Skeletal muscle satellite cell (primary cell): ENCODE data around the gene DIPK1C.
A peak's percentile ranks its signal among the peaks of the same experiment; 100 is the strongest.

Source experiments
- H3K27me3 ChIP-seq: 2 replicates; pipeline ENCODE4 v1.7.0; 2013; ENCODE audit warnings: low read length; ENCODE audit not compliant: control insufficient read depth, insufficient read depth
- H3K36me3 ChIP-seq: 2 replicates; pipeline ENCODE4 v1.7.0; 2013; ENCODE audit warnings: mild to moderate bottlenecking, control low read depth, low read length; ENCODE audit not compliant: insufficient read depth
- H3K4me1 ChIP-seq: 2 replicates; pipeline ENCODE4 v1.7.0; 2013; ENCODE audit warnings: low read length; ENCODE audit not compliant: control insufficient read depth, insufficient read depth
- H3K4me2 ChIP-seq: 2 replicates; pipeline ENCODE4 v1.7.0; 2013; ENCODE audit warnings: mild to moderate bottlenecking, low read length
- H3K4me3 ChIP-seq: 2 replicates; pipeline ENCODE4 v1.7.0; 2013; ENCODE audit warnings: low read length
- H3K9ac ChIP-seq: 2 replicates; pipeline ENCODE4 v1.7.0; 2013; ENCODE audit warnings: mild to moderate bottlenecking, low read depth, low read length, moderate library complexity
- H3K9me3 ChIP-seq: replicated peaks from 2 replicates; pipeline ENCODE4 v1.7.0; 2013; ENCODE audit warnings: mild to moderate bottlenecking, control low read depth, low read length

Gene DIPK1C

DNA sequence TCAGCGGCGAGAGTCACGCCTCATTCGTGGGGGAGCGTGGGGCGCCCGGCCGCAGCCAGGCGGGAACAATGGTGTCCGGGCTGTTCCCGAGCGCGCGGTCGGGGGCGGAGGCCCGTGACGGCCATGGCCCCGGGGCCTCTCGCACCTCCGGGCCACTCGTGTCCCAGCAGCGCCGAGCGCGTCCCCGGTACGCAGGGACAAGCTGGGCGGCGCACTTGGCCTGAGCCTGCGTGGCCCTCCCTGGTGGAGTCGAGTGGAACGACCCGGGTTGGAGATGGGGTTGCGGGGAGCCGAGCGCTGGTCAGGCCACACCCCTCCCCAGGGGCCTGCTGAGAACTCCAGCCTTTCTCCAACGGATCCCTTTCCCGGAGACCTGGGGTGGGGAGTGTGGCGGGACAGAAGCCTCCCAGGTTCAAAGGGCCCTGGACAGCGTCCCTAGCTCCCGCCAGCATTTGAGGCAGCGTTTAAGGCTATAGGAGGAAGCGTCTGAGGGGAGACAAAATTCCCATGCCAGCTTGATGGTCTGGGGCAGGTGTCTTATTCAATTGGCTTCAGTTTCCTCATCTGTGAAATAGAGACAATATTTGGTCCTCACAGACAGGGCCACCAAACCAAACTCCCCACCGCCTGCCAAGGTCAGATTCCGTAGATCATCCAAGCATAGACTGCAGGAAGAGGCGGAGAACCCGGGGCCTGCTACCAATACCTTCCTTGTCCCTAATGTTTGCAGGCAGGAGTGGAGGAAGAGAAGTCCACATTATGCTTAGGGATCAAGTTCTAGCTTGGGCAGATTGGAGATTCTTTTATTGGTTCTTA is 39.6 kb upstream of the DIPK1C start:
- H3K9ac ChIP-seq: peak overlapping the region; percentile 94
- H3K4me1 ChIP-seq: peaks cover 26% of the 10 kb centered on the region
- H3K9me3 ChIP-seq: no peaks in the 10 kb centered on the region
- peak overlapping the region; percentile 96 for H3K4me2 ChIP-seq
- peaks cover 7% of the 10 kb centered on the region for H3K36me3 ChIP-seq
- H3K4me3 ChIP-seq: peak overlapping the region; percentile 99
- H3K27me3 ChIP-seq: peaks cover 14% of the 10 kb centered on the region

DNA sequence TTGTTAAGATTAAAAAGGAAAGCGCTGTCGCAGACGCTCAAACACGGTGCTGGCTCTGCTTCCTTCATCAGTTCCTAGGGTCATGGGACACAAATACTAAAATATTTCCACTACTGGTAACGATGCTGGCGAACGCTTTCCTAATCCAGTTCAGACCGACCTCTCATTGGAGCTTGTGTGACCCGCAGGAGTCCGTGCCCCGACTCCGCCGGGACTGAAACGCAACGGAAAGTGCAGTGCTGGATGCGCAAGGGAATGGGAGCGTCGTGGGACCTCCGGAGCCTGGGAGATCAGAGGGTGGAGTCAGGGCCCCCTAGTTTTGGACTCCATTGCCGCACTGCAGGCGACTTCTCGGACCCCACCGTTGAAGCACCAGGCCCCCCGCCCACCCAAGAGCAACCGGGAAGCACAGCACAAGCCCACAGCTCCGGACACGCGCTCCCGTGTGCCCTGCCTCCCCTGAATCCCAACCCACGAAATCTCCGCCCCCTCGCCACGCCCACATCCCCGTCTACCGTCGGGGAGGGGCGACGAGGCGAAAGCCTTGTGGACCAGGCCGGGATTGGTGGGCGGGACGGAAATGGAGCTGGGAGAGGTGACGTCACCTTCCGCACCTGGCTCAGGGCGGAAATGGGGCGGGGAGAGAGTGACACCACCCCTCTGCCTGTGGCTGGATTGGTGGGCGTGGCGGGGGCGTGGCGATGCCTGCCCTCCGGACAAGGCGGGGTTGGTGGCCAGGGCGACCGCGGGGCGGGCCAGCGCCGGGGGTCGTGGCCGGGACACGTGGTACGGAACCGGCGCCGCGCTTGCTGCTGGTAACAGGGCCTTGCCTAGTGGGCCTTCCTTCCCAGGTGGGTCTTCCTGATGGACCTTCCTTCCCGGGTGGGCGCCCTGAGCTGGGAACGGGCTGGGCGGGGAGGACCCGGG is 38.7 kb upstream of the DIPK1C start, which contains the start of gene CNDP2:
CNDP2 (plus strand) TSS at position 783 of the 927 bp plus-strand sequence. CDS start 3,611 bp downstream, outside the sequence.
- Histone ChIP-seq H3K9me3 (no peaks in the 10 kb centered on the region), H3K4me2 (peak within 1 kb of the TSS; percentile 96)

DNA sequence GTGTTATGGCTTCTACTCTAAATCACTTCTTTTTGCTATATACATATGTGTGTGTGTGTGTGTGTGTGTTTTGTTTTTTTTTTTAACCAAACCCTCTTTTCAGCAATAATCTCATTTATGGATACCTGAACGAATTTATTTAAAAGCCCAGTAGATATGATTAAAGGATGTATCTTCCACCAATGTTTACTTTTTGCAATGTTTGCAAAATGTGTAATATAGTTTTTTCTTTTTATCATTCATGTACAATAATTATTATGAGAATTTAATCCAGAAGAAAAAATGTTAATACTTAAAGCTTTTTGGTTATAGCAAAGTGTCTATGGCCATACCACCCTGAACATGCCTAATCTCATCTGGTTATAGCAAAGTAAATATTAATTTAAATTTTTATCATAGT is 37.4 kb upstream of the DIPK1C start:
- Histone ChIP-seq H3K27me3 (peaks cover 14% of the 10 kb centered on the region), H3K36me3 (no peaks in the 10 kb centered on the region), H3K4me3 (no peak overlapping the region), H3K9me3 (no peaks in the 10 kb centered on the region), H3K9ac (no peak overlapping the region), H3K4me2 (no peak overlapping the region), H3K4me1 (peaks cover 22% of the 10 kb centered on the region)

More for the DNA sequence above, 38.7 kb upstream of the DIPK1C start, which contains the start of gene CNDP2:
- Histone ChIP-seq H3K4me3 (peak within 1 kb of the TSS; percentile 99), H3K27me3 (peaks cover 14% of the 10 kb centered on the region), H3K36me3 (no peaks in the 10 kb centered on the region), H3K9ac (peak within 1 kb of the TSS; percentile 94), H3K4me1 (peaks cover 26% of the 10 kb centered on the region)

DNA sequence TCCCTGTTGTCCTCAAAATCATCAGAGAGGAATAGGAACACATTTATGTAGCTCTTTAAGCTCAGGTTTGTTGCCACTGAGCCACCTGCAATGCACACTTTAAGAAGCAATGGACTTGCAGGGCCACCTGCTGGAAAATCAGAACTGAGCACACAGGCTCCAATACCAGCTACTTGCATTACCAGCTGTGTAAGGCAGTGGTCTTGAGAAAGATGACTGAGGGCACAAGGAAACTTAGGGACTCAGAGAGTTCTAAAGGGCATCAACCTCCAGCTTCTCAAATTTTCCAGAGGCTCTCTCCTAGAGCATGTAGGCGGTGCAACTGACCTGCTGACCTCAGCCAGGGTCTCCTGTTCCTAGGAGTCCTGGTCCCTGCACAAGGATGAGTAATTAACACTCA is 36.6 kb upstream of the DIPK1C start:
- no peaks in the 10 kb centered on the region for H3K9me3 ChIP-seq
- H3K36me3 ChIP-seq: no peaks in the 10 kb centered on the region
- no peak overlapping the region for H3K9ac ChIP-seq
- H3K27me3 ChIP-seq: peaks cover 22% of the 10 kb centered on the region
- H3K4me1 ChIP-seq: peaks cover 14% of the 10 kb centered on the region
- no peak overlapping the region for H3K4me2 ChIP-seq
- no peak overlapping the region for H3K4me3 ChIP-seq

DNA sequence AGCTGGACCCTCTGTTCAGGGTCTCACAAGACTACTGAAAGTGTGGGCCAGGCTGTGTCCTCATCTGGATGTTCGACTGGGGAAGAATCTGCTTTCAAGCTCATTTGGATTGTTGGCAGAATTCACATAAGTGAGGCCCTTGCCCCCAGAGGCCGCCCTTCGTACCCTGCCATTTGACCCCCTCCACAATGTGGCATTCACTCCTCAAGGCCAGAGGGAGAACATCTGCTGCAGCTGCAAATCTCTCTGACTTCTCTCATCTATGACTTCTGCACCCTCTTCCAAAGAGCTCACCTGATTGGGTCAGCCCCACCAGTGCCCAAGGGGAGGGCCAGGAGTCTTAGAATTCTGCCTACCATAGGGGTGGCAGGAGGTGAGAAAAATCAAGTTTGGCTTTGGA is 35.2 kb upstream of the DIPK1C start:
- Histone ChIP-seq H3K4me3 (no peak overlapping the region), H3K36me3 (no peaks in the 10 kb centered on the region), H3K4me1 (peaks cover 5% of the 10 kb centered on the region), H3K9me3 (no peaks in the 10 kb centered on the region), H3K9ac (no peak overlapping the region), H3K4me2 (no peak overlapping the region), H3K27me3 (peaks cover 23% of the 10 kb centered on the region)

DNA sequence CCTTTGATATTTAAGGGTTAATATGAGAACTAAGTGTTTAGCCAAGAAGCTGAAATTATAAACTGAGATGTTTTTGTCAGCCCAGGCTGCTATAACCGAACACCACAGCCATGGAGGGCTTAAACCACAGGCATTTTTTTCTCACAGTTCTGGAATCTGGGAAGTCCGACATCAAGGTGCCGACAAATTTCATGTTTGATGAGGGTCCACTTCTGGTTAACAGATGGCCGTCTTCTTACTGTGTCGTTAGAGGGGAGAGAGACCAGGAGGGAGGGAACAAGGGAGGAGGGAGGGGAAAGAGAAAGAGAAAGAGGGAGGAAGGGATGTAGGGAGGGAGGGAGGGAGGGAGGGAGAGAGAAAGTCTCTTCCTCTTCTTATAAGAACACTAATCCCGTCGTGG is 32.6 kb upstream of the DIPK1C start:
- Histone ChIP-seq H3K27me3 (peaks cover 28% of the 10 kb centered on the region), H3K4me2 (no peak overlapping the region), H3K4me1 (no peaks in the 10 kb centered on the region), H3K9me3 (no peaks in the 10 kb centered on the region), H3K36me3 (no peaks in the 10 kb centered on the region), H3K4me3 (no peak overlapping the region), H3K9ac (no peak overlapping the region)

DNA sequence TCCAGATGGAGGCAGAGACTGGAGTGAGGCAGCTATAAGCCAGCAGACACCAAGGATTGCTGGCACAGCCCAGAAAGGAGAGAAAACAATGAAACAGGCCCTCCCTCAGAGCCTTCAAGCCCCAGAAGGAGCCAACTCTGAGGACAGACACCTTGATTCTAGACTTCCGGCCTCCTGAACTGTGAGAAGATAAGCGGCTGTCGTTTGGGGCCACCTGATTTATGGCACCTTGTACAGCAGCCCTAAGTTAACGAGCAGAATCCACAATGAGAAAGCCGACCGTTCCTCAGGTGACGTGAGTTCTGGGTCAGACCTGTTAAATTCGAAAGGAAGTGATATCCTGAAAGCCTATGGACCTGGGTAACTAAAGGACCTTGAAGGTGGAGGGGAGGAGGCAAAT is 31.8 kb upstream of the DIPK1C start:
- no peaks in the 10 kb centered on the region for H3K9me3 ChIP-seq
- H3K4me3 ChIP-seq: no peak overlapping the region
- H3K36me3 ChIP-seq: no peaks in the 10 kb centered on the region
- H3K27me3 ChIP-seq: peaks cover 24% of the 10 kb centered on the region
- no peak overlapping the region for H3K4me2 ChIP-seq
- no peaks in the 10 kb centered on the region for H3K4me1 ChIP-seq
- no peak overlapping the region for H3K9ac ChIP-seq

DNA sequence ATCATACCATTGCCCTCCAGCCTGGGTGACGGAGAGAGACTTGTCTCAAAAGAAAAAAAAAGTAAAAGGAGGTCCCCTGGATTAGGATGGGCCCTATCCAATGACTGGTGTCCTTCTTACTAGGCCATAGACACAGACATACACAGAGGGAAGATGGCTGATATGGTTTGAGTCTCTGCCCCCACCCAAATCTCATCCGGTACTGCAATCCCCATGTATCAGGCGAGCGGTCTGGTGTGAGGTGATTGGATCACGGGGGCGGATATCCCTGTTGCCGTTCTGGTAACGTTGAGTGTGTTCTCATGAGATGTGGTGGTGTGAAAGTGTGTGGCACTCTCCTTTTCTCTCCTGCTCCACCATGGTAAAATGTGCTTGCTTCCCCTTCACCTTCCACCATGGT is 31.2 kb upstream of the DIPK1C start:
- H3K4me3 ChIP-seq: no peak overlapping the region
- no peaks in the 10 kb centered on the region for H3K4me1 ChIP-seq
- H3K4me2 ChIP-seq: no peak overlapping the region
- no peak overlapping the region for H3K9ac ChIP-seq
- H3K9me3 ChIP-seq: no peaks in the 10 kb centered on the region
- no peaks in the 10 kb centered on the region for H3K36me3 ChIP-seq
- peaks cover 22% of the 10 kb centered on the region for H3K27me3 ChIP-seq

DNA sequence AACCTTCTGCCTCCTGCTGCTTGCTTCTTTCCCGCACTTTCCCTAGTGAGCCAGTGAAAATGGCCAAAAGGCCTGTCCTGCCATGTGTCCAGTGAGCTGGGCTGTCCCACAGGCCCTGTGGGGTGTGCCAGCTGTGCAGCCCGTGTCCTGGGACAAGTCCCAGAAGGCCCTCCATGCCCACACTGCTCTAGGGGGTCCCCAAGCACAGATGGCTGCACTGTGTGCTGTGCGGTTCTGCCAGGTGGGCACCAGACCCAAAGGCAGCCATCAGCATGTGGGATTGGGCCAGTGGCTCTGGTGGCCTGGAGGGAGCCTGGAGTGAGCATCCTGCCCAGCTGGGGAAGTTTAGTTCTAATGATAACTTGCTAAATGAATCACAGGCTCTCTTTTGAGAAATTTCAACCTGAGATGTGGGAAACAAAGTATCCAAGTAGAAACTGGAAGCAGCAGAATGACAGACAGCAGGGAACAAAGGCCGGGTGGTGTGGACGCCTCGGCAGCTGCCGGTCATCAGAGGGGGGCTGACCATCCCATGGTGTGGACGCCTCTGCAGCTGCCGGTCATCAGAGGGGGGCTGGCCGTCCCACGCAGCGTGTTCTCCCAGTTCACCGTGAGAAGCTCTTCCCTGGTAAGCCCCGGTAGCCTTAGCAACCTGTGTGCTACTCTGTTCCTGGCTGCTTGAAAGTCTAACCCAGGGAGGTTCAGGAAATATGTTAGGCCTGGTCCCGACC is 29.2 kb upstream of the DIPK1C start:
- H3K9ac ChIP-seq: no peak overlapping the region
- no peaks in the 10 kb centered on the region for H3K36me3 ChIP-seq
- no peaks in the 10 kb centered on the region for H3K4me1 ChIP-seq
- no peak overlapping the region for H3K4me3 ChIP-seq
- H3K9me3 ChIP-seq: no peaks in the 10 kb centered on the region
- no peak overlapping the region for H3K4me2 ChIP-seq
- peaks cover 21% of the 10 kb centered on the region for H3K27me3 ChIP-seq

DNA sequence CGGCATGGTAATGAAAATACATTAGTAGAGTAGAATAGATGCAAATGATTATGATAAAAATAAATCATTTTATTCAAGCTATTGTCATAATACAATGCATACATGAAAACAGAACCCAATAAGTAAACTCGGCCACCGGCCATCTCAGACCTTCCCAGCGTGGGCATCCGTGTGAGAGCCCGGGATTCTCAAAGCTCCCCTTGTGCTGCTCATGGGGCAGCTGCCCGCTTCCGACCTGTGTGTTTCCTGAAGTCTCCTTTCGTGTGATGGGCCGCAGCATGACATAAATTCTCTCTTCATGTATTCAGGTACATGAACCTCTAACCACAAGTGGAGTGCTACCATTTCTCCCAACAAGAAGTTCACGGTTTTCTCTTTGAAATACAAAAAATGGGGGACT is 25.6 kb upstream of the DIPK1C start:
- no peaks in the 10 kb centered on the region for H3K36me3 ChIP-seq
- H3K9me3 ChIP-seq: no peaks in the 10 kb centered on the region
- no peak overlapping the region for H3K4me2 ChIP-seq
- no peak overlapping the region for H3K9ac ChIP-seq
- H3K4me3 ChIP-seq: no peak overlapping the region
- peaks cover 17% of the 10 kb centered on the region for H3K27me3 ChIP-seq
- no peaks in the 10 kb centered on the region for H3K4me1 ChIP-seq

DNA sequence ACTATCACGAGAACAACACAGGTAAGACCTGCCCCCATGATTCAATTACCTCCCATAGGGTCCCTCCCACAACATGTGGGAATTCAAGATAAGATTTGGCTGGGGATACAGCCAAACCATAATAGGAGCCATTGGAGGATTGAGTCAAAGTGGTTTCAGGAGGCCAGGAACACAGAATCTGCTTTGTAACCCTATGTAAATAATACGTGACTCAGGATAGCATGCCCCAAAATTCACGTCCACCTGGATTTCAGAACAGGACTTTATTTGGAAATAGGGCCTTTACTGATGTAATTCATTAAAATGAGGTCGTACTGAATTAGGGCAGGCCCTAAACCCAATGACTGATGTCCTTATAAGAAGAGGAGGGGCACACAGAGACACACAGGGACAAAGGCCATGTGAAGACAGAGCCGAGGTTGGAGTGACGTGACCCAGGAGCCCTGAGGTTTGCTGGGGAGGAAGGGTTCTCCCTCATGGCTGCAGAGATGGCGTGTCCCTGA is 23.1 kb upstream of the DIPK1C start:
- Histone ChIP-seq H3K4me3 (no peak overlapping the region), H3K27me3 (peaks cover 11% of the 10 kb centered on the region), H3K9ac (no peak overlapping the region), H3K4me1 (no peaks in the 10 kb centered on the region), H3K36me3 (no peaks in the 10 kb centered on the region), H3K9me3 (no peaks in the 10 kb centered on the region), H3K4me2 (no peak overlapping the region)
